Skeletal muscle tissue (tissue), 4 donors: Measurements from ENCODE around the gene MTHFD2L. TPM values are rescaled to one million over a fixed set of nuclear protein-coding genes. Genes with fewer than 3 reads are reported as not detected.

Experiments
- H3K27ac ChIP-seq: one replicate; pipeline ENCODE4 v1.7.0; 2013; ENCODE audit warnings: mild to moderate bottlenecking, low read depth, low read length, inconsistent platforms
- H3K27me3 ChIP-seq, 3 donors: one replicate each; pipeline ENCODE4 v1.7.0; 2013; ENCODE audit warnings: low read length in 3 of 3; ENCODE audit not compliant: control insufficient read depth in 3 of 3, insufficient read depth in 3 of 3
- H3K36me3 ChIP-seq, 3 donors: one replicate each; pipeline ENCODE4 v1.7.0; 2013; ENCODE audit warnings: low read length in 3 of 3; ENCODE audit not compliant: control insufficient read depth in 3 of 3, insufficient read depth in 3 of 3
- H3K4me1 ChIP-seq, 3 donors: one replicate each; pipeline ENCODE4 v1.7.0; 2013; ENCODE audit warnings: low read length in 3 of 3, mild to moderate bottlenecking in 3 of 3; ENCODE audit not compliant: control insufficient read depth in 3 of 3, insufficient read depth in 3 of 3
- H3K4me3 ChIP-seq, 3 donors: one replicate each; pipeline ENCODE4 v1.7.0; 2013; ENCODE audit warnings: low read length in 3 of 3
- H3K9ac ChIP-seq, 3 donors: one replicate each; pipeline ENCODE4 v1.7.0; 2013; ENCODE audit warnings: low read length in 3 of 3, mild to moderate bottlenecking in 3 of 3, moderate library complexity in 2 of 3, low read depth in 1 of 3
- H3K9me3 ChIP-seq, 3 donors: one replicate each; pipeline ENCODE4 v1.7.0; 2013; ENCODE audit warnings: low read length in 3 of 3; ENCODE audit not compliant: control insufficient read depth in 3 of 3
- total RNA-seq: library from RNA; depleted of rRNA; stranded (reverse); fragments of >200 nt; gene quantifications from one replicate; pipeline ENCODE4 v1.2.3, GENCODE V29; 2014
- donor health status: Osteomylitis.

The MTHFD2L gene
- total RNA-seq, 1 donor from 2014 or later = 20.9 TPM

DNA sequence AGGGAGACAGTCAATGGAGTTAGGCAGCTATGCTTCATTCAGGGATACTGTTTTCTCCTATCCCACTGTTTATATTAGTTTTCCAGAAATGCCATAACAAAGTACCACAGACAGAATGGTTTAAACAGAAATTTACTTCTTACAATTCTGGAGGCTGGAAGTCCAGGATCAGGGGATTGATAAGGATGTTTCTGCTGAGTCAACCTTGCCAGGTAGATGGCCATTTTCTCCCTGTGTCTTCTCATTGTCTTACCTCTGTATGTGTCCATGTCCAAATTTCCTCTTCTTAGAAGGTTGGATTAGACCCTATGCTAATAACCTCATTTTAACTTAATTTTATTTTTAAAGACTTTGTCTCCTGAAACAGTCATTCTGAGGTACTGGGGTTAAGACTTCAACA lies 129.9 kb downstream of the MTHFD2L start:
- Histone ChIP-seq H3K9ac (no peak overlapping the region), H3K36me3 (no peaks in the 10 kb centered on the region), H3K4me1 (no peaks in the 10 kb centered on the region), H3K27ac (no peak overlapping the region), H3K27me3 (no peaks in the 10 kb centered on the region), H3K4me3 (no peak overlapping the region), H3K9me3 (no peaks in the 10 kb centered on the region)

DNA sequence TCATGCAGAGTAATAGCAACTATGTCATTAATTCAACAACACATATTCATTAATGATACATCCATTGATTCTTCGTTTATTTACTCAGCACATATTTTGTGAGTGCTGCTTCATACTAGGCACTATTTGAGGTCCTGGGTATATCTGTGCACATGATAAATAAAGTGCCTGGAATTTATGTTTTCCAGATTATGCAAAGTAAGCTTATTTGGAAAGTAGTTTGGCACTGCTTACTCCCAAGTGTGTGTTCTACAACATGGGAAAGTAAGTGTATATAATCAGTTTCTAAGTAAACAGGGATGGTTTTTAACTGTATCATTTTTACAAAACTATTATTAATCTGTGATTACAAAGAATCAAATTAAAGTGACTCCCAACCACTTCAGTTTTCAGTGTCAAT lies 133.6 kb downstream of the MTHFD2L start:
- Histone ChIP-seq H3K27ac (no peak overlapping the region), H3K9ac (no peak overlapping the region), H3K9me3 (no peaks in the 10 kb centered on the region), H3K27me3 (no peaks in the 10 kb centered on the region), H3K36me3 (no peaks in the 10 kb centered on the region), H3K4me1 (no peaks in the 10 kb centered on the region), H3K4me3 (no peak overlapping the region)

GRCh38 chr4:74292111-74292870 lies 134.4 kb downstream of the MTHFD2L start:
- Histone ChIP-seq H3K27ac (no peak overlapping the region), H3K27me3 (no peaks in the 10 kb centered on the region), H3K4me3 (no peak overlapping the region), H3K36me3 (no peaks in the 10 kb centered on the region), H3K9me3 (no peaks in the 10 kb centered on the region), H3K9ac (no peak overlapping the region), H3K4me1 (no peaks in the 10 kb centered on the region)

DNA sequence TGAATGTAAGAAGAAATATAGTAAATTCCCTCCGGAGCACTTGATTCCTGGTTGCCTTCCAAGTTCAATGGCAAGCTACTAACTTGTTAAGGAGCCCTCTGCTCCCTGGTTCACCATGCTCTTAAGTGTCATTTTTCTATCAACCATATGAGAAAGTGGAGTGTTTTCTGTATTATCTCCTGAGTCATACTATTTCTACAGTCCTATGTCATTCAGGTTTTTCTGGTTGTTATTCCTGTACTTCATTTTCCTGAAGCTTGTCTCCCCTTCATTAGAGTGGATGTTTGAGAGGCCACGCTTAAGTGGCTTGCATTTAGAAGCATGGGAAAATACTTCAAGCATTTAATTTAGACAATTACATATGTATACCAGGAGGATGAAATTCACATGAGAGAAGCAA lies 135.6 kb downstream of the MTHFD2L start:
- H3K36me3 ChIP-seq = no peaks in the 10 kb centered on the region
- H3K9ac ChIP-seq = no peak overlapping the region
- no peaks in the 10 kb centered on the region for H3K9me3 ChIP-seq
- no peaks in the 10 kb centered on the region for H3K27me3 ChIP-seq
- H3K4me1 ChIP-seq = no peaks in the 10 kb centered on the region
- H3K27ac ChIP-seq = no peak overlapping the region
- no peak overlapping the region for H3K4me3 ChIP-seq

GRCh38 chr4:74294681-74295080 lies 136.8 kb downstream of the MTHFD2L start:
- no peaks in the 10 kb centered on the region for H3K36me3 ChIP-seq
- no peaks in the 10 kb centered on the region for H3K27me3 ChIP-seq
- H3K4me1 ChIP-seq = no peaks in the 10 kb centered on the region
- H3K4me3 ChIP-seq = no peak overlapping the region
- H3K9me3 ChIP-seq = no peaks in the 10 kb centered on the region
- H3K9ac ChIP-seq = no peak overlapping the region
- H3K27ac ChIP-seq = no peak overlapping the region

- Histone ChIP-seq H3K4me1 (no peaks in the 10 kb centered on the region), H3K9me3 (no peaks in the 10 kb centered on the region), H3K27me3 (no peaks in the 10 kb centered on the region), H3K9ac (no peak overlapping the region), H3K4me3 (no peak overlapping the region), H3K27ac (no peak overlapping the region), H3K36me3 (no peaks in the 10 kb centered on the region)
These were observed 139.6 kb downstream of the MTHFD2L start for GRCh38 chr4:74297539-74297938.

- no peaks in the 10 kb centered on the region for H3K9me3 ChIP-seq
- no peaks in the 10 kb centered on the region for H3K36me3 ChIP-seq
These were observed 146.2 kb downstream of the MTHFD2L start for GRCh38 chr4:74304095-74304625.

GRCh38 chr4:74305000-74305399 lies 147.1 kb downstream of the MTHFD2L start:
- H3K27ac ChIP-seq = no peak overlapping the region
- no peaks in the 10 kb centered on the region for H3K36me3 ChIP-seq
- H3K9me3 ChIP-seq = no peaks in the 10 kb centered on the region
- no peak overlapping the region for H3K9ac ChIP-seq
- no peaks in the 10 kb centered on the region for H3K4me1 ChIP-seq
- no peaks in the 10 kb centered on the region for H3K27me3 ChIP-seq
- H3K4me3 ChIP-seq = no peak overlapping the region

More at GRCh38 chr4:74304095-74304625, 146.2 kb downstream of the MTHFD2L start:
- Histone ChIP-seq H3K4me1 (no peaks in the 10 kb centered on the region), H3K27me3 (no peaks in the 10 kb centered on the region), H3K4me3 (no peak overlapping the region), H3K9ac (no peak overlapping the region), H3K27ac (no peak overlapping the region)

DNA sequence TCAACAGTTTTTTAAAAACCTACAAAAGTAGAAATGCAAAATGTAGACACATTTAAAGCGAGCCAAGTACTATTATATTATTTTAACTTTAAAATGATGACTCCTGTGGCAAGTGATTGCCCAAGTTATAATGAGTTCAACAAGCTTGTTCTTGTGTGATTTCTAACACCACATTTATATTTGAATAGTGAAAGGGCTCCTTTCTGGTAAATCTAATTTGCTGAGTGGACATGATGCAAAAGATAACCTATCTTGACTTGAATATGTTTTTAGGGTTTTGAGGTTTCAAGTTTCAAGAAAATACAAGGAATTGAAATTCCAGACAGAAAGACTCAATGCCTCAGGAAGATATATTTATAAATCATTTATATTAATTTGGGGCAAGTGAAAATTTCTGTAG lies 149.3 kb downstream of the MTHFD2L start:
- no peak overlapping the region for H3K27ac ChIP-seq
- no peak overlapping the region for H3K4me3 ChIP-seq
- no peak overlapping the region for H3K9ac ChIP-seq
- H3K9me3 ChIP-seq = no peaks in the 10 kb centered on the region
- H3K27me3 ChIP-seq = no peaks in the 10 kb centered on the region
- H3K36me3 ChIP-seq = no peaks in the 10 kb centered on the region
- H3K4me1 ChIP-seq = no peaks in the 10 kb centered on the region

- no peaks in the 10 kb centered on the region for H3K4me1 ChIP-seq
- H3K9ac ChIP-seq = no peak within 1 kb of the TSS
- no peaks in the 10 kb centered on the region for H3K27me3 ChIP-seq
- H3K4me3 ChIP-seq = no peak within 1 kb of the TSS
- no peaks in the 10 kb centered on the region for H3K36me3 ChIP-seq
- H3K27ac ChIP-seq = no peak within 1 kb of the TSS
- H3K9me3 ChIP-seq = no peaks in the 10 kb centered on the region
These were observed 150.3 kb downstream of the MTHFD2L start, which contains the start of gene EPGN for GRCh38 chr4:74308215-74308614. EPGN (plus strand) TSS chr4:74308470; CDS start chr4:74308534, 64 bp downstream.
